ENCODE data around the gene CCZ1B.
"Not testable (repeated sequence)": the region's sequence is repeated elsewhere in the genome, so short reads cannot be mapped to it uniquely, and the experiment has no call there.

Gene CCZ1B

DNA sequence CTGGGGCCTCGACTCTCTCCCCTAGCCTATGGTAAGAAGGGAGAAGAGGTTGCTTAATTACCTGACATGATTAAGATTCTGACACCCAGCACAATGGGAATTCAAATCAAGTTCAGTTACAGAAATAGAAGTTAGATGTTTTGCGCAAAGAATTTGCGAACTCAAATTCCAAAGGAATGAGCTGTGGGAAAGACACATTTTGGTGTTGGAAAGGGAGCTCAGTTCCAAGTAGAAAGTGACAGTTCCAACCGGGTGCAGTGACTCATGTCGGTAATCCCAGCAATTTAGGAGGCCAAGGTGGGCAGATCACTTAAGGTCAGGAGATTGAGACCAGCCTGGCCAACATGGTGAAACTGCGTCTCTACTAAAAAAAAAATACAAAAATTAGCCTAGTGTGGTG is 4.0 kb upstream of the CCZ1B start:
- DNase-seq, result not testable (repeated sequence)

GRCh38 chr7:6829616-6830015 is 3.5 kb upstream of the CCZ1B start:
- not testable (repeated sequence) for DNase-seq

DNA sequence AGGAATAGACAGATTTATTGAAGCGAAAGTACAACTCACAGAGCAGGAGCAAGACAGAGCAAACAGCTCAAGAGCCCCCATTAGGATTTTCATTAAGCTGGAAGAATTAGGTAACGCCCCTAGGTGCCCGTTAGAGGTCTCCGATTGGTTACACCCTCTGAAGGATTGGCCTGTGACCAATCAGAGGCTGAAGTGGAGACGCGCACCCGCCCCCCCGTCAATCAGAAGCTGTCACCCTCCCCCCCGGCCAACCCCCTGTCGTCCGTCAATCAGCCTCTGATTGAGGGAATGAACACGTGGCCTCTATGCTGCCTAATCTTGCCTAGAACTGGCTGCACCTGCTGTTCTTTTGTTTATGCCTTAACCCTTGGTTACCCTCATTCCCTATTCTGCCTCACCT is 1.1 kb upstream of the CCZ1B start:
- not testable (repeated sequence) for DNase-seq

- DNase-seq, result not testable (repeated sequence)
Observed at GRCh38 chr7:6825236-6826125, 594 bp downstream of the CCZ1B start.

DNA sequence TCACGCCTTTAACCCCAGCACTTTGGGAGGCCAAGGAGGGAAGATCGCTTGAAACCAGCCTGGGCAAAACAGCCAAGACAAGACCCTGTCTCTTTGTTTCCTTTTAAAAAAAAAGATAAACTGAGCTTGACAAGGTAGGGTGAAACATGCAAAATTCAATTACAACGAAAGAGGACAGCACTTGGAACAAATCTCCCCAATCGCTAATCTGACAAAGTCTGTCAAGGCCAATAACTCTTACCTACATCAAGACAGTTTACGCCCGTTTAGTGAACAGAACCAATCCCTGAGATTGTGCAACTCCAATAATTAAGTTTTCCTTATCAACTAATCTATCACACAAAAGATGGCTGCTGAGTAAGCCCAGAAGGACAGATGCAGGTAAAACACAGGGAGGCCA is 4.5 kb downstream of the CCZ1B start:
- DNase-seq, result not testable (repeated sequence)

DNA sequence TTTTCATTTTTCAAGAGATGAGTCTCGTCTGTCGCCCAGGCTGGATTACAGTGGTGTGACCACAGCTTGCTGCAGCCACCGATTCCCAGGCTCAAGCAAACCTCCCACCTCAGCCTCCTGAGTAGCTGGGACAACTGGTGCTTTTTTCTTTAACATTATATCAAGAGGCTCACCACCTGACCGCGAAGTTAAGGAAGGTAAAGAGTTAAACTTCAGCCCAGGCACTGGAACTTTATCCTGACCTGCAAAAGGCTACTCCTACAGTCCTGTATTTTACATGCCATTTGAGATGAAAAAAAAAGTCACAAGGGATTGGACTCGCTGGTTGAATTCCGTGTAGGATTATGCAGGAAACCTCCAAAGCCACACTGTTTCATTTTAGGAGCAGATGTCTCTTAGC is 10.6 kb downstream of the CCZ1B start:
- not testable (repeated sequence) for DNase-seq

DNA sequence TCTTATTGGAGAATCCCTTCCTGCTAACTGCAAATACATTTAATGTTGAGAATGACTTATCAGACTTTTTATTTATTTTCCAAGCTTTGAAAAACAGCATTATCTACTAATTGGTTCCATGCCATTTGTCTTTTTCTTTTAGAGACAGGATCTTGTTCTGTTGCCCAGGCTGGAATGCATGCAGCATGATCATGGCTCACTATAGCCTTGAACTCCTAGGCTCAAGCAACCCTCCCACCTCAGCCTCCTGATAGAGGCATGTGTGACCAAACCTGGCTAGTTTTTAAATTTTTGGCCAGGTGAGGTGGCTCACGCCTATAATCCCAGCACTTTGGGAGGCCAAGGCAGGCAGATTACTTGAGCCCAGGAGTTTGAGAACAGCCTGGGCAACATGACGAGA is 13.1 kb downstream of the CCZ1B start:
- not testable (repeated sequence) for DNase-seq

GRCh38 chr7:6807959-6808358 is 18.1 kb downstream of the CCZ1B start:
- not testable (repeated sequence) for DNase-seq

- not testable (repeated sequence) for DNase-seq
Observed at GRCh38 chr7:6807393-6807918, 18.6 kb downstream of the CCZ1B start.

GRCh38 chr7:6800331-6800730 is 25.7 kb downstream of the CCZ1B start:
- DNase-seq, result not testable (repeated sequence)

DNA sequence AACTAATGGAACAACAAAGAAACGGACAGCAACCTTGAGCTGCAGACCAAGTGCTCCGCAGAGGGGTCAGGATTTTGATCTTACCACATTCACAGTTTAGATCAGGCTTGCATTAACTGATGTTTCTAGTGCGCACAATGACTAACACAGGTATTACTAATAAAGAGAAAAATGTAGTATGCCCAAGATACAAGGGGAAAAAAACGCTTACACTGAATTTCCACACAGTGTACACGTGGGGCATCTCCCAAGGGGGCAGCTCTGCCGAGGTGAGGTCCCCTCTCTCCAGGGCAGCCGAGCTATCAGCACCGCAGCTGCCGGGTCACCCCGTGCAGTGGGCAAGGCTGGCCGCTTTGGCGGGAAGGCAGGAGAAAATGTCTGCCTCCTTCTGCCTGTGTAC is 26.2 kb downstream of the CCZ1B start:
- DNase-seq, result not testable (repeated sequence)

DNA sequence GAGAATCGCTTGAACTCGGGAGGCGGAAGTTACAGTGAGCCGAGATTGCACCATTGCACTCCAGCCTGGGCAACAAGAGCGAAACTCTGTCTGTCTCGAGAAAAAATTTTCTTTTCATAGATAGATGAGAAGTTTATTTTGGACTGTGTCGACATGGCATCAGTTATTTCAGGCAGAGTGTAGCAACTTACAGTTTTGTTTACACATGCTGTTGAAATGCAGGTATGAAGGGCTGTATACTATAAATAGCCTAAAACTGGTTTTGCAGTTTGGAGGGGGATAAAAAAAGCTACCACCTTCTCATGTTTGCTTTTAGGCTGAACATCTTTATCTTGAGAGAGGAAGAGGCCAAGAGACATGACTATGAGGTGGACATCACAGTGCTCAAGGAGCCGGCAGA is 28.0 kb downstream of the CCZ1B start:
- not testable (repeated sequence) for DNase-seq

DNA sequence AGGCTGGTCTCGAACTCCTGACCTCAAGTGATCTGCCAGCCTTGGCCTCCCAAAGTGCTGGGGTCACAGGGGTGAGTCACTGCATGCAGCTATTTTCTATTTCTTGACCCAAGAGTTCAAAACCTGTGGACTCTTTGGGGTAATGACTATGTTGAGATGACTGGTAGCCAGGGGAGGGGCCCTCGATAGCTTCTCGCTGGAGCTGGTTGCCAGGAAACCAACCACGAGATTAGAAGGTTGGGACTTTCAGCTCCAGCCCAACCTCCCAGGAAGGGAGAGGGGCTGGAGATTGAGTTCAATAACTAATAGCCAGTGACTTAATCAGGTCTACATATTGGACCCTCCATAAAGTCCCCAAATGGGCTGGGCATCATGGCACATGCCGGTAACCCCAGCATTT is 28.9 kb downstream of the CCZ1B start:
- DNase-seq, result not testable (repeated sequence)

- not testable (repeated sequence) for DNase-seq
Observed at GRCh38 chr7:6794276-6794675, 31.8 kb downstream of the CCZ1B start.

DNA sequence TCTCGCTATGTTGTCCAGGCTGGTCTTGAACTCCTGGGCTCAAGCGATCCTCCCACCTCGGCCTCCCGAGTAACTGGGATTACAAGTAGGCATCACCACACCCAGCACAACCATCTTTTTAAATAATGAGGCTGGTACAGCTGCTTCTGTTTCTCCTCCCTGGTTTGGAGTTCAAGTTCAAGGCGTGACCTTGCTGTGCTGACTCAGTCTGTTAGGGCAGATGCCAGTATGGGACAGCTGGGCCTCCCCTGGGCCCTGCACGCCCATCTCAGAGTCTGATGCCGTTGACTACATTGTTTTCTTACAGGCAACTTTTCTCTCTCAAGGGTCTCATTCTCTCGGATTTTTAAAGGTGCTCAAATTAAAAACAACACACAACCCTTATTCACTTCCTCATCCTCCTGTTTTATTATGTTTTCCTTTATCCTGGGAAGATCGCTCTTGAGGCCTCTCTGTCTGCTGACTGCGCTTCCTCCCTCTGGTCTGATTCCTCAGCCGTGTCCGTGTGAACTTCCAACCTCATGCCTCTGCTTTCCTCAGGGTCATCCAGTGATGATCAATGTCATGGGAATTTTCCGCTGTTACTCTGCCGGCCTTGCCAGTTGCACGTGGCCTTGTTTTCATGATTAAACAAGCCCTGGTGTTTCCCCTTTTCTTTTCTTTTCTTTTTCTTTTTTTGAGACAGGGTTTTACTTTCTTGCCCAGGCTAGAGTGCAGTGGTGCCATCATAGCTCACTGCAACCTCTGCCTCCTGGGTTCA is 33.8 kb downstream of the CCZ1B start:
- DNase-seq, result not testable (repeated sequence)

DNA sequence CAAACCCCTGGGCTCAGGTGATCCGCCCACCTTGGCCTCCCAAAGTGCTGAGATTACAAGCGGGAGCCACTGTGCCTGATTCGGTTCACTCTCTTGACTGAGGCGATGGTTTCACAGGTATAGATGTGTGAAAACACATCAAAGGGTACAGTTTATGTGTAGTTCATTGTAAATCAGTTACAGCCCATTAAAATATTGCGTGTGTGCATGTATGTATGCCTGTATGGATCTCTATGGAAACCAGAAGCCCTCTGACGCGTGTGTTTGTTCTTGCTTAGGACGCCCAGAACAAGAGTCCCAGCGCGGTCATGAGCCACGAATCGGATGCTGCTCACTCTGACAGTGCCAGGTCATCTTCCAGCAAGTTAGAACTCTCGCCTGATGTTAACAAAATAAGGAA is 36.7 kb downstream of the CCZ1B start:
- DNase-seq, result not testable (repeated sequence)

- not testable (repeated sequence) for DNase-seq
Observed at GRCh38 chr7:6781581-6781980, 44.5 kb downstream of the CCZ1B start.

GRCh38 chr7:6761186-6761585 is 64.9 kb downstream of the CCZ1B start:
- DNase-seq, result not testable (repeated sequence)

DNA sequence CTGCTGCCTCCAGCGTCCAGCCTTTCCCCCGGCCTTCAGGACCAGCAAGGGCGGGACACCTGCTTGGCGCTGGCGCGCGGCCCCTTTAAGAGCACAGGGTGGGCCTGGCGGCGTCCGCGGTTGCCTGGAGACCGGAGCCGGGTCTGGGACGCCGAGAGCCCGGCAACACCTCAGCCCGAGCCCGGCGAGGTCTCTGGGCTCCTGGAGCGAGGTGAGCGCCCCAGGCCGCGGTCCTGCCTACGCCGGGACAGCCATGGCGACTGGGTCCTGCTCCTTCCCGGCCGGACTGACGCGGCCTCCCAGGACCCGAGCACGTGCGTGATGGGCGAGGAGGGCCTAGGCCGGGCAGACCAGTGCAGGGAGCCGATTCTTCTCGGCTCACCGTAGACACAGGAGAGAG is 72.1 kb downstream of the CCZ1B start, which contains the start of gene RSPH10B2:
Gene RSPH10B2, plus strand, starts transcription at position 140 of the 400 bp plus-strand sequence. CDS start 3,575 bp downstream, outside the sequence.
- DNase-seq, result not testable (repeated sequence)

DNA sequence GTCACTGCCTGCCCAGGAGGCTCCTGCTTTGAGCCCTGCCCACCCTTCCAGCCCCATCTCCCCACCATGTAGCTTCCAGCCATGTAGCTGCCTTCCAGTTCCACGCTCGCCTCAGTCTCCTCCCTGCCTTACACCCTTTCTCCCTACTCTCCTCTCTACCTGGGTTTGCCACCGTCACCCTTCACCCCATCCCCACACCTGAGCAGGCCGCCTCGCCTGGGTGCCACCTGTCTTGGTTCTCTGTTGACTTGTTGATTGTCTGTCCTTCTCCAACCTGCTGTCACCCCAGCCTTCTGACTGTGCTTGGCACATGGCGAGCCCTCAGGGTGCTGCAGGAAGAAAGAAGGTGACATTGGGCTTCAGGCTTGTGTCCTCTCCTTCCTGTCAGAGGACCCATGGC is 75.9 kb downstream of the CCZ1B start:
- DNase-seq, result not testable (repeated sequence)

DNA sequence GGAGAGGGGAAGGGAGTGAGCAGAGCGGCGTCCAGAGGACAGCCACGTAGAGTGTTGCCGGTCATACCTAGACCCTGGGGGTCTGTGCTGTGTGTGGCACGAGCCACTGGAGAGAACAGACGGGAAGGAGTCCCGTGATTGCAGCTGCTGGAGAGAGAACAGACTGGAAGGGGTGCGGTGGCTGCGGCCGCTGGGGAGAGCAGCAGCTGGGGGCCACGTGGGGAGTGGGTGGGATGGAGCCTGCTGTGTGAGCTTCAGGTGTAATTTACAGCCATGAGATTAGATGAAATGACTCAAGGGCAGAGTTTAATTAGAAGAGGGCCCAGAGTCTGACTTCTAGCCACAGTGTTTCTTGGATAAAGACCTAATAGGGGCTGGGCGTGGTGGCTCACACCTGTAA is 76.7 kb downstream of the CCZ1B start:
- not testable (repeated sequence) for DNase-seq

Data from effector CD8-positive, alpha-beta T cell (primary cell).